ENCODE measurements around the gene CIC. TPM values are rescaled to one million over a fixed set of nuclear protein-coding genes. Genes with fewer than 3 reads are reported as not detected.
"Not testable (repeated sequence)": the region's sequence is repeated elsewhere in the genome, so short reads cannot be mapped to it uniquely, and the experiment has no call there.

CIC gene
- total RNA-seq, 1 experiment from 2014 or later: 30.4 TPM

DNA sequence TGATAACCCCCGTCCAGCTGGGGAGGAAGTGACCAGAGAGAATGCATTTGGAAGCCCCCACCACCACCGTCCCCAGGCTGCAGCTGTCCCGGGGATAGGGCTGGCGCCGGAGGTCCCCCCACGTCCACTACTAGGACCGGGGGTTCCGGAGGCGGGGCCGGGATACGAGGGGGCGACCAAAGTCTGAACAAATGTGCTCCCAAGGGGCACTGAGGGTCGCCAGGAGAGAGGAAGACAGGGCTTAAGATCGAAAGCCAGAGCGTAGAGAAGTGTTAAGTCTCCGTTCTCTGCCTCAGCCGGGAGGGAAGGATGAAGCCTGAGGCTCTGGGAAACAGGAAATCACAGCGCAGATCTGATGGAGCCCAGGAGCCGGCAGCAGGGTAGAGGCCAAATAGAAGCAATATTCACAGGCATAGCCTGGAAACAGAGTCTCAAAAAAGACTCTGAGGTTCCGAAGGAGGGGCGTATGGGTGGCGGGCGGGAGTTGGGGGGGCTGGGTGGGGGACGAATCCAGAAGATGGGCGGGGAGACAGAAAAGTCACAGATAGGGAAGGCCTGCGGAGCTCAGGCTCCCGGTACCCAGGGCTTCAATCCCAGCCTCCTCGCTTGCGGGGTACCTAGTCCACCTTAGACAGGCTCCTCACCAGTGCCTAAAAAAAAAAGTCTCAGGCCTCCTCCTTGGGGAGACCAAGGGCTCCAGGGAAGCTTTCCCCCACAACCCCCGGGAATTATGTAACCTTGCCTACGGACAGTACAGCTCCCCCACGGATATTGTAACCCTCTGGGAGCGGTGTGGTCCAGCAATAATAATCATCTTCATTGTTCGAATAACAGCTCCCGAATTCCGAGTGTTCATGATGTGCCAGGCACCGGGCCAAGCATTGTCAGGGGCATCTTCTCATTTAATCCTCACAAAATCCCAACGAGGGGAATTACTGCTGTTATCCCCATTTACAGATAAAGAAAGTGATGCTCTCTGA, 13.0 kb upstream of the CIC start:
- DNase-seq (ENCODE audit: low read depth): peak; percentile 71

GRCh38 chr19:42257842-42258241, 11.2 kb upstream of the CIC start:
- not testable (repeated sequence) for DNase-seq (ENCODE audit: low read depth)

GRCh38 chr19:42261763-42262162, 7.3 kb upstream of the CIC start:
- DNase-seq (ENCODE audit: low read depth): no peak

DNA sequence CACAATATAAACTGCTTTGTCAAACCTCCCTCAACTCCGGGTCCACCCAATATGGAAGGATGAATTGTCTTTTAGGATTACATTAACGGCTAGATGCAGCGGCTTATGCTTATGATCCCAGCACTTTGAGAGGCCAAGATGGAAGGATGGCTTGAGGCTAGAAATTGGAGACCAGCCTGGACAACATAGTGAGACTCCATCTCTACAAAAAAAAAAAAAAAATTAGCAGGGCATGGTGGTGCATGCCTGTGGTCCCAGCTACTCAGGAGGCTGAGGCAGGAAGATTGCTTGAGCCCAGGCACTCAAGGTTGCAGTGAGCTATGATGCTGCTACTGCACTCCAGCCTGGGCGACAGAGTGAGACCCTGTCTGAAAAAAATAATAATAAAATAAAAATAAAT, 2.9 kb upstream of the CIC start:
- not testable (repeated sequence) for DNase-seq (ENCODE audit: low read depth)

- not testable (repeated sequence) for DNase-seq (ENCODE audit: low read depth)
Measured at GRCh38 chr19:42266928-42267603, 2.0 kb upstream of the CIC start.

- no peak for DNase-seq (ENCODE audit: low read depth)
Measured at GRCh38 chr19:42267644-42268141, 1.4 kb upstream of the CIC start.

DNA sequence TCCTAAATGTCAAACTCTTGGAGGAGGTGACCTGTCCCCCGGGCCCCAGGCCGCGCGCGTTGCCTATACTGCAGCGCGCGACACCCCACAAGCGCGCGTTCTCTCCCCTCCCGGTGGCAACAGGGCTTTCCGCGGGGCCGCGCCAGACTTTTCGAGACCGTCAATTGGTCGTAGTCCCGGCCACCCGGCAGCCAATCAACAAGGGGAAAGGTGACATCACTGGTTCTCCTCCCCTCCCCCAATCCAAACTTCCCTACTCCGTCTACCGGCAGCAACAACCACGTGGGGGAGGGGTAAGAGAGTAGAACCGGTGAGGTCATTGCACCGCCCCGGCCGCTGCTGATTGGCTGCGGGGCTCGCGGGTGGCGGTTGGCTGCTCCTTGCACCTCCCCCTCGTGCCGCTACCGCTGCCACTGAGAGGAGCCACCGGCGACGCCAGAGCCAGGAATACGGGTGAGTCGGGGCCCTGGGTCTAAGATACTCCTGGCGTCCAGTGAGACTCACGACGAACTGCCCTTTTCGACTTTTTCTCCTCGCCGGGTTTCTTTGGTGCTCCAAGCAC, 829 bp upstream of the CIC start:
- peak; percentile 99 for DNase-seq (ENCODE audit: low read depth)

GRCh38 chr19:42269478-42270345, 660 bp downstream of the CIC start:
- DNase-seq (ENCODE audit: low read depth): no peak

- DNase-seq (ENCODE audit: low read depth): peak; percentile 83
Measured at GRCh38 chr19:42270346-42271044, 1.4 kb downstream of the CIC start.

- no peak for DNase-seq (ENCODE audit: low read depth)
Measured at GRCh38 chr19:42271045-42271419, 2.0 kb downstream of the CIC start.

DNA sequence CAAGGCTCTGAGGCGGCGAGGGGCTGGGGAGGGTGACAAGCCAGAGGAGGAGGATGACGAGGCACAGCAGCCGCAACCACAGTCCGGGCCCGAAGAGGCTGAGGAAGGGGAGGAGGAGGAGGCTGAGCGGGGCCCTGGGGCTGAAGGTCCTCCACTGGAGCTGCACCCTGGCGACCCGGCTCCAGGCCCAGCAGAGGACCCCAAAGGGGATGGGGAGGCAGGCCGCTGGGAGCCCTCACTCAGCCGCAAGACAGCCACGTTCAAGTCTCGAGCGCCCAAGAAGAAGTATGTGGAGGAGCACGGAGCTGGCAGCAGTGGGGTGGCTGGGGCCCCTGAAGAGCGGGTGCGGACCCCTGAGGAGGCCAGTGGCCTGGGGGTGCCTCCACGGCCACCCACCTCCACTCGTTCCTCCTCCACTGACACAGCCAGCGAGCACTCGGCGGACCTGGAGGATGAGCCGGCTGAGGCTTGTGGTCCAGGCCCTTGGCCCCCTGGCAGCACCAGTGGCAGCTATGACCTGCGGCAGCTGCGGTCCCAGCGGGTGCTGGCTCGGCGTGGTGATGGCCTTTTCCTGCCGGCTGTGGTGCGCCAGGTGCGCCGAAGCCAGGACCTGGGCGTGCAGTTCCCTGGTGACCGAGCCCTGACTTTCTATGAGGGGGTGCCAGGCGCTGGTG, 2.9 kb downstream of the CIC start:
- no peak for DNase-seq (ENCODE audit: low read depth)

DNA sequence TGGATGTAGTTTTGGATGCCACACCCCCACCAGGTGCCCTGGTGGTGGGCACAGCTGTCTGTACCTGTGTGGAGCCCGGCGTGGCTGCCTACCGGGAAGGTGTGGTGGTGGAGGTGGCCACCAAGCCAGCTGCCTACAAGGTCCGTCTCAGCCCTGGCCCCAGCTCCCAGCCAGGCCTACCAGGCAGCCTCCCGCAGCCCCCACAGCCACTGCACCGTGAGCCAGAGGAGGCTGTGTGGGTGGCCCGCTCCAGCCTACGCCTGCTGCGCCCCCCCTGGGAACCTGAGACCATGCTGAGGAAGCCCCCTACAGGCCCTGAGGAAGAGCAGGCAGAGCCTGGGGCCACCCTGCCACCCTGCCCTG, 3.5 kb downstream of the CIC start:
- no peak for DNase-seq (ENCODE audit: low read depth)

- DNase-seq (ENCODE audit: low read depth): no peak
Measured at GRCh38 chr19:42272989-42273406, 3.9 kb downstream of the CIC start.

GRCh38 chr19:42273407-42274064, 4.5 kb downstream of the CIC start:
- no peak for DNase-seq (ENCODE audit: low read depth)

- no peak for DNase-seq (ENCODE audit: low read depth)
Measured at GRCh38 chr19:42274065-42274682, 5.1 kb downstream of the CIC start.

DNA sequence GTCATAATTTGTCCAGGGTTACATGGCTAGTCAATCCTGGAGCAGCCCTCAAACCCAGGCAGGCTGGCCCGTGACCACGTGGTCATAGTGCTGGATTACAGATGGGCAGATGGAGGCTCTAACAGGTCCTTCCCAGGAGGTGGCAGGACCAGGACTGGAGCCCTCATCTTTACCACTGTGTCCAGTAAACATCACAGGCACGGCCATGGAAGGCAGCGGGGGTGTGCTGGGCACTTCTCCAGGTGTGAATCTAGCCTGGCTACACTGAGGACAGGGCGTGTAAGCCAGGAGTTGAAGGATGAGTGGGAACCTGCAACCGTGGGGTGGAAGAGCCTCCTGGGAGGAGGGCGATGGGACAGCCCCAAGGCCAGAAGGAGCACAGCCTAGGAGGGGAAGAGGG, 6.1 kb downstream of the CIC start:
- no peak for DNase-seq (ENCODE audit: low read depth)

- DNase-seq (ENCODE audit: low read depth): no peak
Measured at GRCh38 chr19:42275517-42275916, 6.5 kb downstream of the CIC start.

GRCh38 chr19:42276284-42276683, 7.2 kb downstream of the CIC start:
- no peak for DNase-seq (ENCODE audit: low read depth)

DNA sequence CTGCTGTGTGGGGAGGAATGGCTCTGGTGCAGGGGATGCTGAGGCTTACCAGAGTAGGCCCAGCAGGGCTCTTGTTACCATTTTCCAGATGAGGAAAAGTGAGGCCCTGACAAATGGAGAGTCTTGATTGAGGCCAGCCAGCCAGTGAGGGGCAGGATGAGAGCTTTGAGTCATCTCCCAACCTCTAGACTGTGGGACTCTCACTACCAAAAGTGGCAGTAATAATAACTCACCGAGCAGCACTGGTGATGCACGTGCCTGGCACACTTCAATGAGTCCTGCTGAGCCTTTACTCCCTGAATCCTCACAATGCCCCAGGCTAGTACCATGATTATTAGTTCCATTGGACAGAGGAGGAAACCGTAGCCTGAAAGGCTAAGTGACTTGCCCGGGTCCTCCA, 7.8 kb downstream of the CIC start:
- peak; percentile 71 for DNase-seq (ENCODE audit: low read depth)

Measured in M059J (cell line).